ENCODE results near the gene CRYGB. TPM values are rescaled to one million over a fixed set of nuclear protein-coding genes. Genes with fewer than 3 reads are reported as not detected.
"Not testable (repeated sequence)": the region's sequence is repeated elsewhere in the genome, so short reads cannot be mapped to it uniquely, and the experiment has no call there.

CRYGB gene
- total RNA-seq, 1 experiment from 2014 or later = not detected

- DNase-seq = no peak
- H3K27me3 ChIP-seq = no peaks in the 10 kb centered on the region
- no peak overlapping the region for H3K4me3 ChIP-seq
- H3K9me3 ChIP-seq = no peaks in the 10 kb centered on the region
- no peaks in the 10 kb centered on the region for H3K36me3 ChIP-seq
These were observed 10.9 kb downstream of the CRYGB start for GRCh38 chr2:208134928-208135586.

- H3K27me3 ChIP-seq = no peaks in the 10 kb centered on the region
- H3K4me3 ChIP-seq = no peak overlapping the region
- no peaks in the 10 kb centered on the region for H3K36me3 ChIP-seq
- no peak for DNase-seq
- H3K9me3 ChIP-seq = no peaks in the 10 kb centered on the region
These were observed 15.2 kb downstream of the CRYGB start for GRCh38 chr2:208130712-208131110.

DNA sequence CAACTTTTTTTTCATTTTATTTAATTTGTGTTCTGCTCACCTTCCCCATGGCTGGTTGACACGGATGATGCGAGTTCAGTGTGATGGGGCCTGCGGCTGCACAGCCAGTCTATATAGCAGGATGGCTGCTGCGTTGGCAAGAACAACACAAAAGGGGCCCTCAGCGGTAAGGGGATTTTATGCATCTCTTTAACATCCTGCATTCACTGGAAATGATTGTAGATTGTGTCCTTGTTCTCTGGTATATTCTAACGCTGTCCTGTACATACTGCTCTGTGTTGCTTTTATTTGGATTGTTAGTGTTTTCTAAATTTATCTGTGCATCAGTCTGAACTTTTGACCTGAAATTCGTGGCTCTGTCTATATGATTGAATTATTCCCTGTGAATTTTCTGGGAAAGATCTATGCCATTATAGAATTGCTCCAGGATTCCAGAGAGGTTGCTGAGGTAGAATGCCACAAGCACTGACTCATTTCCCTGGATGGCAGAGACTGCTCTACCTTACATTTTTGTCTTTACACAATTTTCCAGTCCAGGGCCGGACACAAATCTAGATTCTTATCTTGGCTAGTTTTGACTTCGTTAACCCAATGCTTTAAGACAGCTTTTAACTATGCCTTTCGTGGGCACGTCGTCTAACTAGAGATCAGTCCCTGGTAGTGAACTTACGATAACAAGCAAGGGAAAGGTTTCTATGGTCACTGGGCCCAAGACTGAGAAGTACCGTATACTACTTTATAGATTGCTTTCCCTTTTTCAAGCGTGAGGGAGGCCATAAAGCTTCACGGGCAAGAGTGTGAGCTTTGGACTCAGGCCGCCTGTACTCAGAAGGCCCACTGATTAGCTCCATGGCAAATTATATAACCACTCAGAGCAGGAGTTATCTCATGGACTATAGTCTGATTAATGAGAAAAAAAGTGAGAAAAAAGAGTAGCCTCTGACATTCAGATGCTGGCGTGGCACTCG, 15.9 kb downstream of the CRYGB start, which contains the start of gene CRYGC:
TSS of gene CRYGC (minus strand) at position 85 of the 968 bp plus-strand sequence. CDS start at position 49, 36 bp downstream.
- H3K27me3 ChIP-seq = no peaks in the 10 kb centered on the region
- no peak for DNase-seq
- H3K9me3 ChIP-seq = no peaks in the 10 kb centered on the region
- no peaks in the 10 kb centered on the region for H3K36me3 ChIP-seq
- H3K4me3 ChIP-seq = no peak within 1 kb of the TSS

- H3K4me3 ChIP-seq = no peak overlapping the region
- no peaks in the 10 kb centered on the region for H3K9me3 ChIP-seq
- H3K27me3 ChIP-seq = no peaks in the 10 kb centered on the region
- no peak for DNase-seq
- no peaks in the 10 kb centered on the region for H3K36me3 ChIP-seq
These were observed 17.8 kb downstream of the CRYGB start for GRCh38 chr2:208128136-208128535.

DNA sequence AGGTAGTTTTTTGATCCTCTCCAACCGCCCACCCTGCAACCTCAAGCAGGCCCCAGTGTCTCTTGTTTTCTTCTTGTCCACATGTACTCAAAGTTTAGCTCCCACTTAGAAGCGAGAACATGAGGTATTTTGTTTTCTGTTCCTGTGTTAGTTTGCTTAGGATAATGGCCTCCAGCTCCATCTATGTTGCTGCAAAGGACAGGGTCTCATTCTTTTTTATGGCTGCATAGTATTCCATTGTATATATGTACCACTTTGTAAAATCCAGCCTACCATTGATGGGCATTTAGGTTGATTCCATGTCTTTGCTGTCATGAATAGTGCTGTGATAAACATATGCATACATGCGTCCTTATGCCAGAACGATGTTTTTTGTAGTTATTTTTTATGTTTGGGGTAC, 18.9 kb downstream of the CRYGB start:
- no peak overlapping the region for H3K4me3 ChIP-seq
- H3K9me3 ChIP-seq = no peaks in the 10 kb centered on the region
- no peak for DNase-seq
- H3K36me3 ChIP-seq = no peaks in the 10 kb centered on the region
- no peaks in the 10 kb centered on the region for H3K27me3 ChIP-seq

DNA sequence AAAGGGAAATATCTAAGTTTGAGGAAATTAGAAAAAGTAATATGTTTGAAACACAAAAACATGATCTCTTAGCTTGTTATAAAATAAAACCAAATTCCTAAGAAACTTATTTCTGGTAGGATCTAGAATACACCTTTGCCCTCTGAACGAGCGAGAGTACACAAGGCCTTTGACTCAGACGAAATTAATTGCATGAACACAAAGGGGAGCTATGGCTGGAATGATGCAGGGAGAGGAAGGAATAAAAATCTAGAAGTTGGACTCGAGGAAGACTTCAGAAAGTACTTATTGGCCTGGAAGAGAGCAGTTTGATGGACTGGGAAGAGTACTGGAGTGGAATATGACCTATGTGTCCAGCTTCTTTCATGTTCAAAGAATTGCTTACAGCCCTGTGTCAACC, 20.7 kb downstream of the CRYGB start:
- Histone ChIP-seq H3K36me3 (no peaks in the 10 kb centered on the region), H3K4me3 (no peak overlapping the region), H3K9me3 (no peaks in the 10 kb centered on the region), H3K27me3 (no peaks in the 10 kb centered on the region)
- DNase-seq = no peak

DNA sequence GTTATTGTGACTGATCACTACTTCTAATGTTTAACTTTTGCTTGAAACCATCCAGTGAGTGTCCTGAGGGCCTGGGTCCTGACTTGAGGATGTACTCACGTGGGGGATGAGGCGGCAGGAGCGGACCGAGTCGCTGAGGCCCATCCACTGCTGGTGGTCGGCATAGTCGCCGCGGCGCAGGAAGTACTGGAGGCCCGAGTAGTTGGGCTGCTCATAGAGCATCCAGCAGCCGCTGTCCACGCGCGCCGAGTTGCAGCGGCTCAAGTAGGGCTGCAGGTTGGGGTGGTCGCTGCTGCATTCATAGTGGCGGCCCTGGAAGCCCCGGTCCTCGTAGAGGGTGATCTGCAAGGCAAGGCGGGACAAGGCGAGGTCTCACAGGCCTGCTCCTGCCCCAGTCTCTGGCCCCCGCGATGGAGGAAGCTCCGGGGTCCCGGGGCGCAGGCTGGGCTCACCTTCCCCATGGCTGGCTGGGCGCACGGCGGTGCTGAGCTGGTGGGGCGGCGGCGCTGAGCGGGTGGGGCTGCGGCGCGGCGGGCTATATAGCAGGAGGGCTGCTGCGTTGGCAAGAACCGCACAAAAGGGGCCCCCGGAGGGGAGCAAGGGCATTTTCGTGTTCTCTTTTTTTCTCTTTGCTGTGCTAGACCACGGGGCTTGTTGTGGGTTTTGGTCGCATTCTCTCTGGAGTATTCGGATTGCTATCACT, 21.8 kb downstream of the CRYGB start, which contains the start of gene CRYGD:
TSS of gene CRYGD (minus strand) at position 512 of the 703 bp plus-strand sequence. CDS start at position 461, 51 bp downstream.
- H3K9me3 ChIP-seq, H3K27me3 ChIP-seq, H3K36me3 ChIP-seq: not testable (repeated sequence)
- H3K4me3 ChIP-seq = peak within 1 kb of the TSS; percentile 28
- DNase-seq = peak; percentile 11

- H3K4me3 ChIP-seq = no peak overlapping the region
- no peaks in the 10 kb centered on the region for H3K27me3 ChIP-seq
- no peaks in the 10 kb centered on the region for H3K9me3 ChIP-seq
- no peaks in the 10 kb centered on the region for H3K36me3 ChIP-seq
- DNase-seq = no peak
These were observed 23.7 kb downstream of the CRYGB start for GRCh38 chr2:208122248-208122647.

DNA sequence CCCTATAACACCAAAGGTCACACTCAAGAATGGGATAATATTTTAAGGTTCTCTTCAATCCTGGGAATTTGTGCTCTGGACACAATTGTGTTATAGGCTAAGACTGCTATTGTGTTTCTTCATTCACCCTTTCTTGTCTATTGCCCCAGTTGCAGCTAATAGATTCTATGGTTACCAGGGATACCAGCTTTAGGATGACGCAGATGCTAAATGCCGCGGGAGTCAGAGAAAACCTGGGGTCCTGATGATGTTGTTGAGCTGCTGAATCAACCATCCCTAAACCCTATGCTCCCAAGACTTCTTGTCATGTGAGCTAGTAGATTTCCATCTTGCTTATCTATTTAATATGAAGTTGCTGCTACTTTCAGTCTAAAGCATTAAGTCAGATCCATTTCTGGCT, 27.0 kb downstream of the CRYGB start:
- Histone ChIP-seq H3K9me3 (no peaks in the 10 kb centered on the region), H3K27me3 (no peaks in the 10 kb centered on the region), H3K36me3 (no peaks in the 10 kb centered on the region), H3K4me3 (no peak overlapping the region)
- no peak for DNase-seq

GRCh38 chr2:208117390-208117789, 28.6 kb downstream of the CRYGB start:
- H3K9me3 ChIP-seq, H3K27me3 ChIP-seq, H3K36me3 ChIP-seq, DNase-seq, H3K4me3 ChIP-seq: not testable (repeated sequence)

- Histone ChIP-seq H3K27me3 (no peaks in the 10 kb centered on the region), H3K9me3 (no peaks in the 10 kb centered on the region)
These were observed 33.0 kb downstream of the CRYGB start for GRCh38 chr2:208112969-208113368.

DNA sequence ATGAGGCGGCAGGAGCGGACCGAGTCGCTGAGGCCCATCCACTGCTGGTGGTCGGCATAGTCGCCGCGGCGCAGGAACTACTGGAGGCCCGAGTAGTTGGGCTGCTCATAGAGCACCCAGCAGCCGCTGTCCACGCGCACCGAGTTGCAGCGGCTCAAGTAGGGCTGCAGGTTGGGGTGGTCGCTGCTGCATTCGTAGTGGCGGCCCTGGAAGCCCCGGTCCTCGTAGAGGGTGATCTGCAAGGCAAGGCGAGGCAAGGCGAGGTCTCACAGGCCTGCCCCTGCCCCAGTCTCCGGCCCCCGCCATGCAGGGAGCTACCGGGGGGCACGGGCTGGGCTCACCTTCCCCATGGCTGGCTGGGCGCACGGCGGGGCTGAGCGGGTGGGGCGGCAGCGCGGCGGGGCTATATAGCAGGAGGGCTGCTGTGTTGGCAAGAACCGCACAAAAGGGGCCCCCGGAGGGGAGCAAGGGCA, 33.6 kb downstream of the CRYGB start:
- DNase-seq, H3K36me3 ChIP-seq, H3K9me3 ChIP-seq, H3K27me3 ChIP-seq, H3K4me3 ChIP-seq: not testable (repeated sequence)

More at GRCh38 chr2:208112969-208113368, 33.0 kb downstream of the CRYGB start:
- Histone ChIP-seq H3K4me3 (no peak overlapping the region), H3K36me3 (no peaks in the 10 kb centered on the region)
- no peak for DNase-seq

DNA sequence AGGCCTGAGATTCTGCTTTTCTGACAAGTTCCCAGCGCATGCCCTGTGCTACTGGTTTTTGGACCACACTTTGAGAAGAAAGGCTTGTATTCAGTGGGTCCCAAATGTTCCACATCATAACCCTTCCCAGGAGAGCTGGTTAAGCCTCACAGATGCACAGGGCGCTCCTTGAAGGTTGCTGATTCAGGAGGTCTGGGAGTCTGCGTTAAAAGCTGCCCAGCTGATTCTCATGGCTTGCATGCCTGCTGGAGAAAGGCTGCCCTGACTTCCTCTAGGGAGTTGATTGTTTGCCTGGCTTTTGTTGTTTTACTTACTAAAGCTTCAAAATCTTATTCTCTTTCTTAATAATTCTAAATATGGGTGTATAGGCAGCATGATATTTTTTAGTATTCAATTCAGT, 42.3 kb downstream of the CRYGB start:
- Histone ChIP-seq H3K27me3 (no peaks in the 10 kb centered on the region), H3K9me3 (no peaks in the 10 kb centered on the region), H3K4me3 (no peak overlapping the region), H3K36me3 (no peaks in the 10 kb centered on the region)
- DNase-seq = no peak

GRCh38 chr2:208101716-208102631, 44.0 kb downstream of the CRYGB start:
- Histone ChIP-seq H3K9me3 (no peaks in the 10 kb centered on the region), H3K27me3 (no peaks in the 10 kb centered on the region)
- DNase-seq = no peak

DNA sequence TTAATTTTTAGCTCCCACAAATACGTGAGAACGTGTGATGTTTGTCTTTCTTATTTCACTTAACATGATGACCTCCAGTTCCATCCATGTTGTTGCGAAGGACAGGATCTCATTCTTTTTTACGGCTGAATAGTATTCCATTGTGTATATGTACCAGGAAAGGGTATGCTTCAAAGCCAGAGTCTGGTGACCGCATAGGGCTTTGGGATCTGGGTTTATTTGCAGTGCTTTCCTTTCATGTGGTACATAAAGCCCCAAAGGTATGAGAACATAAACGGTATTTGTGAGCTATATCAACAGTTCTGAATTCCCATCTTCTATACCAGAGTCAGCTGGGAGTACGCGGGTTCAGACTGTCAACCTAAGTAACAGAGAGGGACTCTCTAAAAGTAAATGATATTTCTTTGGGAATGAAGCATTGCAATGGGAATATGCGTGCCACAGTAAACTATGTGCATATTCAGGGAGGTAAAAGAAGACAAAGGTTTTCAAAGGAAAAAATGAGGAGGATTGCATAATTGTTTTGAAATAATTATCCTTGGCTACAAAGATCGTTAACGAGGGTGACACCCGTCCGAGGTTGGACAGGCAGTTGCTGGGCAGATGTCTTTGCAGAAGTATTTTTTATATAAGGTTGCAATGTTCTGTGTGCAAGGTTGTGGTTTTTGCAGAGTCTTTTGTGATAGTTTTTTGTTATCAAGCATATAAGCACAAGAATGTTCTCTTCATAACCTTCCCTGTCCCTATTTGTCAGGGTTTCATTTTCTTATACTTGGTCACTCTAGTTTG, 46.1 kb downstream of the CRYGB start:
- Histone ChIP-seq H3K4me3 (no peak overlapping the region), H3K27me3 (no peaks in the 10 kb centered on the region), H3K36me3 (no peaks in the 10 kb centered on the region), H3K9me3 (no peaks in the 10 kb centered on the region)
- no peak for DNase-seq

More at GRCh38 chr2:208101716-208102631, 44.0 kb downstream of the CRYGB start:
- H3K36me3 ChIP-seq = no peaks in the 10 kb centered on the region
- no peak overlapping the region for H3K4me3 ChIP-seq
